GM23338 (cell line): ENCODE results near the gene MXRA8.

ENCODE experiments used
- CTCF ChIP-seq, 2 experiments: fragments of 200-600 bp in 1 of 2; sonication (generic) in 1 of 2; conservative IDR thresholded peaks; 2 replicates each; pipeline versions ENCODE4 v1.5.1 to v1.6.1; 2016 to 2017; ENCODE audit warnings: antibody characterized with exemption in 2 of 2, low read depth in 2 of 2, mild to moderate bottlenecking in 2 of 2, moderate library complexity in 1 of 2
- EZH2 ChIP-seq: fragments of 200-600 bp; sonication (generic); IDR thresholded peaks from one replicate; pipeline ENCODE4 v1.8.0; 2017; ENCODE audit warnings: antibody characterized with exemption, mild to moderate bottlenecking, low read depth; ENCODE audit not compliant: unreplicated experiment
- EZH2phosphoT487 ChIP-seq: fragments of 200-600 bp; sonication (generic); IDR thresholded peaks from one replicate; pipeline ENCODE4 v1.8.1; 2018; ENCODE audit warnings: antibody characterized with exemption; ENCODE audit not compliant: unreplicated experiment
- ZNF114 ChIP-seq: fragments of 250-450 bp; sonication (Bioruptor Pico); IDR thresholded peaks from 2 replicates; pipeline ENCODE4 v1.5.0; 2020; ENCODE audit warnings: mild to moderate bottlenecking, moderate library complexity
- ZNF331 ChIP-seq: fragments of 250-450 bp; sonication (Bioruptor Pico); IDR thresholded peaks from 2 replicates; pipeline ENCODE4 v1.5.0; 2020; ENCODE audit warnings: low read depth, mild to moderate bottlenecking, moderate library complexity

GRCh38 chr1:1360506-1361169 is 2.3 kb upstream of the MXRA8 start:
- TF ChIP-seq CTCF (conservative IDR thresholded peaks at IDR 0.05; ENCODE audit: low read depth in 2 of 2) (no peak), EZH2 (no peak), ZNF331 (CRISPR knock-in tag) (no peak), EZH2phosphoT487 (no peak), ZNF114 (CRISPR knock-in tag) (no peak)
